H9 (cell line): Measurements from ENCODE around the gene GDAP1L1. TPM values are rescaled to one million over a fixed set of nuclear protein-coding genes. Genes with fewer than 3 reads are reported as not detected.

ENCODE experiments used
- DNase-seq: peaks from one replicate; pipeline ENCODE4 v3.0.0-alpha.2; 2017
- H2AFZ ChIP-seq: one replicate; pipeline ENCODE4 v1.6.1; 2013; ENCODE audit warnings: mild to moderate bottlenecking, low read length, control low read depth, moderate library complexity
- H2AK5ac ChIP-seq: 2 replicates; pipeline ENCODE4 v1.6.1; 2013; ENCODE audit warnings: low read length, control low read depth, mixed read lengths; ENCODE audit not compliant: insufficient read length
- H2BK120ac ChIP-seq: one replicate; pipeline ENCODE4 v1.6.1; 2013; ENCODE audit warnings: low read depth, mild to moderate bottlenecking, low read length, control low read depth, inconsistent platforms; ENCODE audit not compliant: poor library complexity, severe bottlenecking
- H2BK12ac ChIP-seq: 2 replicates; pipeline ENCODE4 v1.6.1; 2013; ENCODE audit warnings: low read length, control low read depth, mixed read lengths, low read depth; ENCODE audit not compliant: insufficient read length
- H2BK15ac ChIP-seq: 2 replicates; pipeline ENCODE4 v1.6.1; 2013; ENCODE audit warnings: low read depth, low read length, control low read depth
- H2BK20ac ChIP-seq: one replicate; pipeline ENCODE4 v1.6.1; 2013; ENCODE audit warnings: low read depth, mild to moderate bottlenecking, low read length, control low read depth, inconsistent platforms; ENCODE audit not compliant: poor library complexity, severe bottlenecking
- H2BK5ac ChIP-seq: 2 replicates; pipeline ENCODE4 v1.6.1; 2013; ENCODE audit warnings: low read length, control low read depth, mixed read lengths; ENCODE audit not compliant: insufficient read length
- H3K14ac ChIP-seq: 2 replicates; pipeline ENCODE4 v1.6.1; 2013; ENCODE audit warnings: low read length, control low read depth; ENCODE audit not compliant: insufficient read depth
- H3K18ac ChIP-seq: 2 replicates; pipeline ENCODE4 v1.6.1; 2013; ENCODE audit warnings: low read depth, mild to moderate bottlenecking, mixed read lengths, low read length, control low read depth; ENCODE audit not compliant: insufficient read length
- H3K23ac ChIP-seq: 2 replicates; pipeline ENCODE4 v1.6.1; 2013; ENCODE audit warnings: low read length, control low read depth, mixed read lengths, low read depth; ENCODE audit not compliant: insufficient read length
- H3K23me2 ChIP-seq: 2 replicates; pipeline ENCODE4 v1.6.1; 2013; ENCODE audit warnings: low read depth, mild to moderate bottlenecking, mixed read lengths, low read length, control low read depth; ENCODE audit not compliant: insufficient read length, poor library complexity, severe bottlenecking
- H3K27ac ChIP-seq: 2 replicates; pipeline ENCODE4 v1.5.1; 2013; ENCODE audit warnings: low read length, control low read depth, mixed read lengths, low read depth; ENCODE audit not compliant: insufficient read length
- H3K27me3 ChIP-seq: 2 replicates; pipeline ENCODE4 v1.6.1; 2013; ENCODE audit warnings: low read length, control low read depth, inconsistent platforms; ENCODE audit not compliant: insufficient read depth
- H3K4ac ChIP-seq: 2 replicates; pipeline ENCODE4 v1.6.1; 2013; ENCODE audit warnings: low read depth, mild to moderate bottlenecking, control low read depth, inconsistent platforms, low read length, moderate library complexity
- H3K4me1 ChIP-seq: 2 replicates; pipeline ENCODE4 v1.6.1; 2013; ENCODE audit warnings: low read length, control low read depth, inconsistent platforms; ENCODE audit not compliant: insufficient read depth
- H3K4me2 ChIP-seq: 2 replicates; pipeline ENCODE4 v1.6.1; 2013; ENCODE audit warnings: low read length, control low read depth, mixed read lengths; ENCODE audit not compliant: insufficient read length, insufficient read depth
- H3K56ac ChIP-seq: 2 replicates; pipeline ENCODE4 v1.6.1; 2013; ENCODE audit warnings: low read depth, mild to moderate bottlenecking, mixed read lengths, low read length, control low read depth; ENCODE audit not compliant: insufficient read length
- H3K79me1 ChIP-seq: 2 replicates; pipeline ENCODE4 v1.6.1; 2013; ENCODE audit warnings: low read depth, mild to moderate bottlenecking, moderate library complexity, low read length, control low read depth, inconsistent platforms; ENCODE audit not compliant: insufficient read depth, poor library complexity, severe bottlenecking
- H3K79me2 ChIP-seq: 2 replicates; pipeline ENCODE4 v1.6.1; 2013; ENCODE audit warnings: low read length, control low read depth, inconsistent platforms; ENCODE audit not compliant: insufficient read depth
- H3K9ac ChIP-seq: 2 replicates; pipeline ENCODE4 v1.6.1; 2013; ENCODE audit warnings: low read length, control low read depth, mixed read lengths; ENCODE audit not compliant: insufficient read length; ENCODE audit errors: extremely low read depth
- H3K9me3 ChIP-seq: one replicate; pipeline ENCODE4 v1.6.1; 2013; ENCODE audit warnings: low read depth, low read length, inconsistent platforms; ENCODE audit not compliant: control insufficient read depth
- H3T11ph ChIP-seq: one replicate; pipeline ENCODE4 v1.6.1; 2013; ENCODE audit warnings: mild to moderate bottlenecking, low read length, control low read depth, inconsistent platforms
- H4K20me1 ChIP-seq: one replicate; pipeline ENCODE4 v1.6.1; 2013; ENCODE audit not compliant: control insufficient read depth, insufficient read length, insufficient read depth
- H4K5ac ChIP-seq: 2 replicates; pipeline ENCODE4 v1.6.1; 2013; ENCODE audit warnings: low read depth, mild to moderate bottlenecking, mixed read lengths, low read length, control low read depth; ENCODE audit not compliant: insufficient read length
- H4K8ac ChIP-seq: replicated peaks from 2 replicates; pipeline ENCODE4 v1.6.1; 2013; ENCODE audit warnings: low read length, control low read depth, mixed read lengths, low read depth; ENCODE audit not compliant: insufficient read length
- H4K91ac ChIP-seq: 2 replicates; pipeline ENCODE4 v1.6.1; 2013; ENCODE audit warnings: low read depth, mild to moderate bottlenecking, moderate library complexity, mixed read lengths, low read length, control low read depth; ENCODE audit not compliant: insufficient read length
- H3K27ac Mint-ChIP-seq, 3 experiments: 2 replicates in 2 of 3; 3 replicates in 1 of 3; pipeline ENCODE4 v1.8.0; 2020 to 2021; ENCODE audit warnings: mixed read lengths in 3 of 3, mild to moderate bottlenecking in 1 of 3, moderate library complexity in 1 of 3
- H3K27me3 Mint-ChIP-seq: 2 replicates; pipeline ENCODE4 v1.8.0; 2021; ENCODE audit warnings: low read depth, mild to moderate bottlenecking, moderate library complexity, mixed read lengths
- H3K36me3 Mint-ChIP-seq, 3 experiments: 2 replicates in 2 of 3; 3 replicates in 1 of 3; pipeline ENCODE4 v1.8.0; 2020 to 2021; ENCODE audit warnings: low read depth in 3 of 3, mixed read lengths in 3 of 3; ENCODE audit not compliant: insufficient read depth in 1 of 3
- H3K4me1 Mint-ChIP-seq, 2 experiments: 2 replicates each; pipeline ENCODE4 v1.8.0; 2020; ENCODE audit warnings: mixed read lengths in 2 of 2
- H3K4me3 Mint-ChIP-seq, 2 experiments: 2 replicates in 1 of 2; 3 replicates in 1 of 2; pipeline ENCODE4 v1.8.0; 2020 to 2021; ENCODE audit warnings: mild to moderate bottlenecking in 2 of 2, mixed read lengths in 2 of 2, moderate library complexity in 1 of 2
- H3K9me3 Mint-ChIP-seq, 2 experiments: 2 replicates in 1 of 2; 3 replicates in 1 of 2; pipeline ENCODE4 v1.8.0; 2020; ENCODE audit warnings: mild to moderate bottlenecking in 2 of 2, mixed read lengths in 2 of 2, moderate library complexity in 1 of 2
- CTCF ChIP-seq: fragments of 200-600 bp; sonication (generic); conservative IDR thresholded peaks from 3 replicates; pipeline ENCODE4 v1.8.0; 2021; ENCODE audit warnings: antibody characterized with exemption, mild to moderate bottlenecking
- WGBS: extraction: QIAGEN DNeasy Blood & Tissue Kit; methylation state at CpG from one replicate; pipeline ENCODE4 v1.1.7; 2013; ENCODE audit warnings: missing lambda C conversion rate, low lambda C conversion rate, mixed read lengths; ENCODE audit not compliant: insufficient read length; ENCODE audit errors: extremely low coverage; 5-methylcytosine and 5-hydroxymethylcytosine counted together
- total RNA-seq: library from RNA; stranded (reverse); gene quantifications from 2 replicates; pipeline ENCODE4 v1.2.1, GENCODE V29; 2021

GDAP1L1 gene
- total RNA-seq, 1 experiment from 2014 or later, result 5.9 TPM

GRCh38 chr20:44284032-44284431, 36.9 kb downstream of the GDAP1L1 start:
- Histone ChIP-seq H3K18ac (no peak overlapping the region), H3K4me2 (no peak overlapping the region), H4K91ac (no peak overlapping the region), H3K79me1 (no peaks in the 10 kb centered on the region), H3K23ac (no peak overlapping the region), H3K27ac (no peak overlapping the region), H2BK15ac (no peak overlapping the region), H3K56ac (no peak overlapping the region), H4K5ac (no peak overlapping the region), H3K9ac (no peak overlapping the region), H2AK5ac (no peak overlapping the region), H3K79me2 (no peaks in the 10 kb centered on the region), H2BK20ac (no peak overlapping the region), H3K27me3 (no peaks in the 10 kb centered on the region), H3K14ac (no peak overlapping the region), H3K4ac (no peak overlapping the region), H3K23me2 (no peaks in the 10 kb centered on the region), H3K4me1 (no peaks in the 10 kb centered on the region), H4K8ac (no peak overlapping the region), H3K9me3 (no peaks in the 10 kb centered on the region), H3T11ph (no peak overlapping the region), H2BK5ac (no peak overlapping the region), H2AFZ (no peak overlapping the region), H4K20me1 (no peaks in the 10 kb centered on the region), H2BK12ac (no peak overlapping the region), H2BK120ac (no peak overlapping the region)
- H3K9me3 Mint-ChIP-seq, result peaks cover 0 to 8% of the 10 kb centered on the region in 2 experiments; a peak in 4 of 5 replicates
- no peak for DNase-seq
- H3K36me3 Mint-ChIP-seq, result no peaks in the 10 kb centered on the region; a peak in 1 of 7 replicates
- H3K27me3 Mint-ChIP-seq, result no peaks in the 10 kb centered on the region; the same call in none of the 2 replicates
- TF ChIP-seq CTCF, result no peak
- no CpG with 5 or more reads among the region's 1 CpG for WGBS
- H3K4me1 Mint-ChIP-seq, result no peaks in the 10 kb centered on the region
- H3K27ac Mint-ChIP-seq, result no peak overlapping the region
- no peak overlapping the region for H3K4me3 Mint-ChIP-seq
